Fibroblast of lung (primary cell): Measurements from ENCODE around the gene MTHFD1. TPM values are rescaled to one million over a fixed set of nuclear protein-coding genes. Genes with fewer than 3 reads are reported as not detected.

Source experiments
- DNase-seq, 2 donors: peaks; one replicate each; pipeline versions ENCODE4 v3.0.0 to v3.0.0-alpha.2; 2010; ENCODE audit warnings: low read depth in 2 of 2
- H2AFZ ChIP-seq: 2 replicates; pipeline ENCODE4 v1.5.1; 2012; ENCODE audit warnings: low read length, control low read depth, inconsistent platforms
- H3K27ac ChIP-seq: 2 replicates; pipeline ENCODE4 v1.5.1; 2011; ENCODE audit warnings: low read length, control low read depth; ENCODE audit not compliant: insufficient read depth
- H3K27me3 ChIP-seq: 2 replicates; pipeline ENCODE4 v1.5.1; 2011; ENCODE audit warnings: mild to moderate bottlenecking, low read length; ENCODE audit not compliant: control insufficient read depth, insufficient read depth
- H3K36me3 ChIP-seq: 2 replicates; pipeline ENCODE4 v1.5.1; 2011; ENCODE audit warnings: low read length; ENCODE audit not compliant: control insufficient read depth, insufficient read depth
- H3K4me1 ChIP-seq: 2 replicates; pipeline ENCODE4 v1.5.1; 2011; ENCODE audit warnings: low read length; ENCODE audit not compliant: control insufficient read depth, insufficient read depth; ENCODE audit errors: extremely low read depth
- H3K4me2 ChIP-seq: 2 replicates; pipeline ENCODE4 v1.5.1; 2011; ENCODE audit warnings: low read length, control low read depth; ENCODE audit not compliant: insufficient read depth; ENCODE audit errors: extremely low read depth
- H3K4me3 ChIP-seq, 4 experiments: fragments of 200-600 bp in 1 of 4; sonication (generic) in 1 of 4; replicated peaks in 1 of 4; 2 replicates each; pipeline ENCODE4 v1.5.1; 2011 to 2016; ENCODE audit warnings: low read length in 4 of 4, low read depth in 3 of 4, mild to moderate bottlenecking in 3 of 4, control low read depth in 2 of 4, inconsistent platforms in 1 of 4, mixed read lengths in 1 of 4; ENCODE audit not compliant: insufficient read depth in 1 of 4; ENCODE audit errors: control extremely low read depth in 1 of 4
- H3K79me2 ChIP-seq: 2 replicates; pipeline ENCODE4 v1.5.1; 2012; ENCODE audit warnings: mild to moderate bottlenecking, low read length, inconsistent platforms; ENCODE audit not compliant: control insufficient read depth, insufficient read depth
- H3K9ac ChIP-seq: 2 replicates; pipeline ENCODE4 v1.5.1; 2011; ENCODE audit warnings: mild to moderate bottlenecking, low read length, control low read depth; ENCODE audit not compliant: insufficient read depth
- H3K9me3 ChIP-seq: 2 replicates; pipeline ENCODE4 v1.5.1; 2012; ENCODE audit warnings: low read depth, low read length; ENCODE audit not compliant: control insufficient read depth, insufficient read depth
- H4K20me1 ChIP-seq: 2 replicates; pipeline ENCODE4 v1.5.1; 2011; ENCODE audit warnings: low read length; ENCODE audit not compliant: control insufficient read depth, insufficient read depth; ENCODE audit errors: extremely low read depth
- EZH2 ChIP-seq: IDR thresholded peaks from 2 replicates; pipeline ENCODE4 v1.5.1; 2012; ENCODE audit warnings: low read length, control low read depth, mild to moderate bottlenecking; ENCODE audit errors: missing control alignments
- polyA plus RNA-seq, 2 donors: library from polyadenylated mRNA; depleted of rRNA in 1 of 2; stranded (reverse) in 1 of 2; unstranded in 1 of 2; fragments of >200 nt; gene quantifications; 2 replicates each; pipeline ENCODE4 v1.2.1, GENCODE V29; 2011 to 2012; ENCODE audit warnings: missing spikeins in 1 of 2
- total RNA-seq: library from RNA; depleted of rRNA; stranded (reverse); fragments of >200 nt; gene quantifications from 2 replicates; pipeline ENCODE4 v1.2.1, GENCODE V29; 2014
- TF ChIP-seq, protein P1 (sequence below), 2 donors: IDR thresholded peaks in 1 of 2; conservative IDR thresholded peaks in 1 of 2; 1 replicate in 1 of 2; 2 replicates in 1 of 2; pipeline ENCODE4 v1.5.1; 2011 to 2012; ENCODE audit warnings: low read length in 2 of 2, control low read depth in 1 of 2, inconsistent platforms in 1 of 2, low read depth in 1 of 2, mild to moderate bottlenecking in 1 of 2

Gene MTHFD1
- total and polyA plus RNA-seq, 2 donors (not counting 1 experiment from before 2014, with no cell fraction given) = 39.4 to 41.6 TPM

DNA sequence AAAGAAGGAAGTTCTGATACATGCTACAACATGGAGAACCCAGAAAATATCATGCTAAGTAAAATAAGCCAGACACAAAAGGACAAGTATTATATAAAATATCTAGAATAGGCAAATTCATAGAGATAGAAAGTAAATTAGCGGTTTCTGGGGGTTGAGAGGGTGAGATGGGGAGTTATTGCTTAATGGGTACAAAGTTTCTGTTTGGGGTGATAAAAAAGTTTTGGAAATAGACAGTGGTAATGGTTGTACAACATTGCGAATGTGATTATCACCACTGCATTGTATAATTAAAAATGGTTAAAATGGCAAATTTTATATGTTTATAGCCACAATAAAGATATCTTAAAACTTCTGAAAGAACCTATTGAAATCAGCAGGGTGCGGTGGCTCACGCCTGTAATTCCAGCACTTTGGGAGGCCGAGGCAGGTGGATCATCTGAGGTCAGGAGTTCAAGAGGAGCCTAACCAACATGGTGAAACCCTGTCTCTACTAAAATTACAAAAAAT is 100.5 kb downstream of the MTHFD1 start:
- Histone ChIP-seq H3K36me3 (peaks cover 6% of the 10 kb centered on the region), H3K27ac (no peak overlapping the region), H3K9me3 (no peaks in the 10 kb centered on the region), H4K20me1 (no peaks in the 10 kb centered on the region), H3K4me1 (no peaks in the 10 kb centered on the region), H3K27me3 (no peaks in the 10 kb centered on the region), H3K4me2 (no peak overlapping the region), H3K9ac (no peak overlapping the region), H3K4me3 (no peak overlapping the region), H2AFZ (no peak overlapping the region), H3K79me2 (no peaks in the 10 kb centered on the region)
- DNase-seq = no peak
- TF ChIP-seq EZH2 = no peak
- TF ChIP-seq, protein P1, sequence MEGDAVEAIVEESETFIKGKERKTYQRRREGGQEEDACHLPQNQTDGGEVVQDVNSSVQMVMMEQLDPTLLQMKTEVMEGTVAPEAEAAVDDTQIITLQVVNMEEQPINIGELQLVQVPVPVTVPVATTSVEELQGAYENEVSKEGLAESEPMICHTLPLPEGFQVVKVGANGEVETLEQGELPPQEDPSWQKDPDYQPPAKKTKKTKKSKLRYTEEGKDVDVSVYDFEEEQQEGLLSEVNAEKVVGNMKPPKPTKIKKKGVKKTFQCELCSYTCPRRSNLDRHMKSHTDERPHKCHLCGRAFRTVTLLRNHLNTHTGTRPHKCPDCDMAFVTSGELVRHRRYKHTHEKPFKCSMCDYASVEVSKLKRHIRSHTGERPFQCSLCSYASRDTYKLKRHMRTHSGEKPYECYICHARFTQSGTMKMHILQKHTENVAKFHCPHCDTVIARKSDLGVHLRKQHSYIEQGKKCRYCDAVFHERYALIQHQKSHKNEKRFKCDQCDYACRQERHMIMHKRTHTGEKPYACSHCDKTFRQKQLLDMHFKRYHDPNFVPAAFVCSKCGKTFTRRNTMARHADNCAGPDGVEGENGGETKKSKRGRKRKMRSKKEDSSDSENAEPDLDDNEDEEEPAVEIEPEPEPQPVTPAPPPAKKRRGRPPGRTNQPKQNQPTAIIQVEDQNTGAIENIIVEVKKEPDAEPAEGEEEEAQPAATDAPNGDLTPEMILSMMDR (conservative IDR thresholded peaks at IDR 0.05 in 1 of 2, IDR thresholded peaks at IDR 0.05 in 1 of 2; ENCODE audit: low read depth in 1 of 2, low read length in 2 of 2) = no peak

DNA sequence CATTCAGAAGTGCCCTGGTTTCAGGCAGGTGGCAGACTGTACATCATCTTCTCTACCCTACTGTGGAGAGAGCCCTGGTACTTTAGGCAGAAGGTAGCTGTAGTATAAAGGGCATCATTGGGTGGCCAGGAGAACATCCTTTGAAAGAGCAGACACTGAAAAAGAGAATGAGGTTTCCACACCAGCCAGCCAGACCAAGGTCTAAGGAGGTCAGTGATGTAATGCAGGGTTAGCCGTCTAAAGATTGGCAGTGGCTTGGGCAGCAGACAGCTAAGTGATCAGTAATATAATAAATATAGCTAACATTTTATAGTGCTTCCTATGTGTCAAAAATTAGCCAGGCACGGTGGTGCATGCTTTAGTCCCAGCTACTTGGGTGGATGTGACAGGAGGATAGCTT is 103.5 kb downstream of the MTHFD1 start:
- Histone ChIP-seq H4K20me1 (no peaks in the 10 kb centered on the region), H3K27me3 (no peaks in the 10 kb centered on the region), H3K9me3 (no peaks in the 10 kb centered on the region), H2AFZ (no peak overlapping the region), H3K4me3 (no peak overlapping the region), H3K4me2 (no peak overlapping the region), H3K4me1 (no peaks in the 10 kb centered on the region), H3K36me3 (peaks cover 6% of the 10 kb centered on the region), H3K27ac (no peak overlapping the region), H3K79me2 (no peaks in the 10 kb centered on the region), H3K9ac (no peak overlapping the region)
- DNase-seq = no peak
- TF ChIP-seq, protein P1 (conservative IDR thresholded peaks at IDR 0.05 in 1 of 2, IDR thresholded peaks at IDR 0.05 in 1 of 2; ENCODE audit: low read depth in 1 of 2, low read length in 2 of 2) = no peak
- no peak for TF ChIP-seq EZH2

DNA sequence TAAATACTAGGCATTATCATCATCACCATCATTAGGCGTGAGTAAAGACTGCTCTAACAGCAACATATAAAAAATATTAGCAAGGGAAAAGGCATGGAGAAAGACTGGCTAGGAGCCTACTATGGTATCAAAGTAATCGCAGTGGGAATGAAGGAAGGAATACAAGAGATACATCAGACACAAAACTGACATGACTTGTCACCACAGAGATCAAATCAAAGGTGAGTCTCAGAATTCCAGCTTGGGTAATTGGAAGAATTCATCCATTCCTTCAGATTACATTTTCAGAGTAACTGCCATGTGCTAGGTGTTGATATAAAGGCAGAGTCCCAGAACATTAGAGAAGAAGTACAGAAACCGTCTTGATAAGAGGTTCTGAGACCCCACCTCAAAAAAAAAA is 105.3 kb downstream of the MTHFD1 start:
- Histone ChIP-seq H3K9me3 (no peaks in the 10 kb centered on the region), H3K4me1 (no peaks in the 10 kb centered on the region), H3K36me3 (no peaks in the 10 kb centered on the region), H3K27ac (no peak overlapping the region), H2AFZ (no peak overlapping the region), H4K20me1 (no peaks in the 10 kb centered on the region), H3K9ac (no peak overlapping the region), H3K4me3 (no peak overlapping the region), H3K79me2 (no peaks in the 10 kb centered on the region), H3K4me2 (no peak overlapping the region), H3K27me3 (no peaks in the 10 kb centered on the region)
- no peak for DNase-seq
- TF ChIP-seq, protein P1 (conservative IDR thresholded peaks at IDR 0.05 in 1 of 2, IDR thresholded peaks at IDR 0.05 in 1 of 2; ENCODE audit: low read depth in 1 of 2, low read length in 2 of 2) = no peak
- TF ChIP-seq EZH2 = no peak
